HAP-1 (cell line): ENCODE results near the gene MTMR10.

Source experiments
- DNase-seq, 2 experiments: peaks; one replicate each; pipeline ENCODE4 v3.0.0-alpha.2; 2016 to 2020; ENCODE audit warnings: low spot score in 2 of 2
- H3K27me3 ChIP-seq: fragments of 250-450 bp; sonication (Bioruptor Pico); 2 replicates; pipeline ENCODE4 v1.5.1; 2020; ENCODE audit warnings: low read depth, mild to moderate bottlenecking, moderate library complexity
- H3K36me3 ChIP-seq: fragments of 250-450 bp; sonication (Bioruptor Pico); replicated peaks from 2 replicates; pipeline ENCODE4 v1.5.1; 2020; ENCODE audit warnings: mild to moderate bottlenecking
- H3K4me1 ChIP-seq: fragments of 250-450 bp; sonication (Bioruptor Pico); 2 replicates; pipeline ENCODE4 v1.5.1; 2020; ENCODE audit warnings: mild to moderate bottlenecking
- H3K4me3 ChIP-seq: fragments of 250-450 bp; sonication (Bioruptor Pico); 2 replicates; pipeline ENCODE4 v1.5.1; 2020; ENCODE audit warnings: mild to moderate bottlenecking, moderate library complexity
- H3K9me3 ChIP-seq: fragments of 250-450 bp; sonication (Bioruptor Pico); 2 replicates; pipeline ENCODE4 v1.5.1; 2020; ENCODE audit warnings: mild to moderate bottlenecking, moderate library complexity
- in situ Hi-C: fragments of 300-500 bp; cut with MboI; formaldehyde crosslinking; loops from 3 replicates; pipeline ENCODE4 v1.14.3; 2020; ENCODE audit warnings: low sequenced_read_pairs, inconsistent platforms, mixed read lengths

Gene MTMR10

GRCh38 chr15:30991255-30992235, at the start of gene MTMR10:
Gene MTMR10, minus strand, starts transcription at chr15:30991628. Its CDS starts 122 bp downstream, at chr15:30991506.
- DNase-seq, result peak; percentile 56 to 78
- in situ Hi-C loops, result no loop called here

GRCh38 chr15:31040611-31041010, 49.2 kb upstream of the MTMR10 start:
- in situ Hi-C loops, result no loop called here
- H3K27me3 ChIP-seq, result no peaks in the 10 kb centered on the region

More at GRCh38 chr15:30991255-30992235, at the start of gene MTMR10:
- Histone ChIP-seq H3K4me1 (peaks cover 7% of the 10 kb centered on the region), H3K9me3 (no peaks in the 10 kb centered on the region), H3K36me3 (no peaks in the 10 kb centered on the region), H3K27me3 (no peaks in the 10 kb centered on the region), H3K4me3 (peak within 1 kb of the TSS; percentile 88)

DNA sequence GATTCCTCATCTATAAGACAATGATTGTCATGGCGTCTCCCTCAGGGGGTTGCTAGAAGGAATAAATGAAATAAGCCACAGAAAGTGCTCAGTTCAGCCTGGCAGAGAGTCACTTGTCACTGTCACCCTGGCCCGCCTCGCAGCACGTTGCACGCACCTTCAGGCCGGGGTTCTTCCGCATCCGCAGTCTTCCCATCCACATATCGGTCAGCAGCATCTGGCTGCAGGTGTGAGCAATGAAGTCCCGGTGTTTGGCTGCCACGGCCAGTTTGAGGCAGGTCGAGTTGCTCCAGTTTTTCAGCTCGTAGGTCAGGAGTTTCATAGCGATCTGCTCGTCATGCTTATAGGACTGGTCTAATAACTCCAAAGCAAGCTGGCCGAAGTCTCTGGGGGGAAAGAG, 48.5 kb upstream of the MTMR10 start:
- in situ Hi-C loops, result no loop called here
- DNase-seq, result no peak
- H3K9me3 ChIP-seq, result no peaks in the 10 kb centered on the region
- no peaks in the 10 kb centered on the region for H3K4me1 ChIP-seq
- no peaks in the 10 kb centered on the region for H3K36me3 ChIP-seq
- H3K27me3 ChIP-seq, result no peaks in the 10 kb centered on the region
- H3K4me3 ChIP-seq, result no peak overlapping the region

More at GRCh38 chr15:31040611-31041010, 49.2 kb upstream of the MTMR10 start:
- DNase-seq, result no peak
- H3K4me3 ChIP-seq, result no peak overlapping the region
- H3K9me3 ChIP-seq, result no peaks in the 10 kb centered on the region
- no peaks in the 10 kb centered on the region for H3K36me3 ChIP-seq
- H3K4me1 ChIP-seq, result no peaks in the 10 kb centered on the region

- Histone ChIP-seq H3K9me3 (no peaks in the 10 kb centered on the region), H3K27me3 (no peaks in the 10 kb centered on the region), H3K36me3 (no peaks in the 10 kb centered on the region), H3K4me3 (no peak overlapping the region), H3K4me1 (no peaks in the 10 kb centered on the region)
- in situ Hi-C loops, result no loop called here
- no peak for DNase-seq
Measured at GRCh38 chr15:31037731-31038477, 46.5 kb upstream of the MTMR10 start.

DNA sequence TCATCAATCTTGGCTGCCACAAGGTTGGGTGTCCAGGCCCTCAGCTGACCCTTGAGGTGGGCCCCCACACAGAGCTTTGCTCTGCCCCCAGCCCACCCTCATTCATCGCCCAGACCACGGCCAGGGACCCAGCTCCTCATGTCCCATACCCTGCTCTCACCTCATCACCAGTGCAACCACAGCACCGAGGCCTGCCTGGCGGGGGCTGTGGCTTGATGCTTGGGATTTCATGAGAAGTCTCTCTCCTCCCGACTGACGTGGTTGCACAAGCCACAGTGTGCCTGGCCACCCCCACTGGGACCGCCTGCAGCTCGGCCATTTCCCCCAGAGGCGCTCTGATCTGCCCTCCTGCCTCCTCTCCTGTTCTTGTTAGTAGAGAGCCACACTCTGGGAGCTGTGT, 45.4 kb upstream of the MTMR10 start:
- Histone ChIP-seq H3K27me3 (no peaks in the 10 kb centered on the region), H3K9me3 (no peaks in the 10 kb centered on the region), H3K36me3 (no peaks in the 10 kb centered on the region), H3K4me1 (no peaks in the 10 kb centered on the region), H3K4me3 (no peak overlapping the region)
- DNase-seq, result no peak
- in situ Hi-C loops, result no loop called here

DNA sequence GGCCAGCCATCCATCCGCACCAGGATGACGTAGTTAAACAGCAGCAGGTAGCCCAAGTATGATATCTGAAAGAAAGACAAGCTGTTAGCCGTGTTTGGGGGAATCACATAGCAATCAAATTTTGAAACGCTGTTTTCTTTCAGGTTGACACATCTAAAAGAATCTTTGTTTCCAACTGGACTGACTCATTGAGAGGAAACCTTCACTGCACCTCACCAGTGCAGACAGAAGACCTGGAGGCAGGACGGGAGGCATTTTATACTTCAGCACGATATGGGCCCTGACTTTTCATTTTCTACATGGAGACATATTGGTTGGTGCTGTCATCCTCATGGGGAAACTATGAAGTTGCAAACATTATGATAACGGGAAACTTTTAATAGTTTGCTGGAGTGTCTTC, 44.2 kb upstream of the MTMR10 start:
- Histone ChIP-seq H3K4me1 (no peaks in the 10 kb centered on the region), H3K27me3 (no peaks in the 10 kb centered on the region), H3K9me3 (no peaks in the 10 kb centered on the region), H3K36me3 (no peaks in the 10 kb centered on the region), H3K4me3 (no peak overlapping the region)
- in situ Hi-C loops, result no loop called here
- no peak for DNase-seq

GRCh38 chr15:31034152-31034551, 42.7 kb upstream of the MTMR10 start:
- Histone ChIP-seq H3K36me3 (no peaks in the 10 kb centered on the region), H3K4me3 (no peak overlapping the region), H3K4me1 (no peaks in the 10 kb centered on the region), H3K9me3 (no peaks in the 10 kb centered on the region), H3K27me3 (no peaks in the 10 kb centered on the region)
- DNase-seq, result no peak
- in situ Hi-C loops, result no loop called here

DNA sequence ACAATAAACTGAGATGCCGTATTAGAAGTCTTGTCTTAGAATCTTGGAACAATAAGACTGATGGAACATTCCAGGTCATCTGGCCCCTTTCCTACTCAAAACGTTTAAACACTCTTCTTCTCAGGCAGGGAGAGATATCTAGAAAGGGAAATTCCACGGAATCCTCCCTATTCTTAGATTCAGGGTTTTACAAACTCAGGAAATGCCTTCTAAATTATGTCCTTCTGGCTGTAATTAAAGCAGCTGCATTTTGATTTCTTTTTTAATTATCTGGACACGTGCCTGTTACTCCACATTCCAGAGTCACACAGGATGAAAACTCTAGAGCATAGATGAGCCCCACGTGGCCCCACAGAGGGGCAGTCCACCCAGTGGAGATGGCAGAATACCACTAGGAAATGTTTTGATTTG, 41.5 kb upstream of the MTMR10 start:
- in situ Hi-C loops, result no loop called here
- no peak for DNase-seq

DNA sequence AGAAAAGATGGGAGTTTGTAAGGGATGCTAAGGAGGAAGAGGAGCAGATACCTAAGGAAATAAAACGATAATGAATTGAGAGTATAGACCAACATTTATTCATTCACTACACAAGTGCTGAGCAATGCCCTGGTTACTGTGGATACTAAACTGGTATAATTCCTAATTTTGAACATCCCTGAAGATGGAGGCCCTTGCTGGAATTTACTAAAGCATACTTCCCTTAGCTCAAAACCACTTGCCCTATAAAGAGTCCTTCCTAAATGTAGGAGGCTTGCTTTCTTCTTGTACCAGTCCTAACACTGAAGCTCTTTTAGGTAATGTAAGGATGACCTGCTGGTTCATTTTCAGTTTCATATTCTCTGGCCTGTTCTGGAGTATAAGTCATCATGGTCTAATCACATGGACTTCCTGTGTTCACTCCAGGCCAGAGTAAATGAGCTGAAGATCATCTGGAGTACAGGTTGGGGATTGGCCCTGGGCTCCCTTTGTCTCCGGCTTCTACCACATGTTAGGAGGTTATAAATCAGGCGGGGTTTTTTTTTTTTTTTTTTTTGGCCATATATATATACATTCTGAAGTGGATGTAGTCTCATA, 40.1 kb upstream of the MTMR10 start:
- in situ Hi-C loops, result no loop called here
- no peak for DNase-seq
- Histone ChIP-seq H3K36me3 (no peaks in the 10 kb centered on the region), H3K9me3 (no peaks in the 10 kb centered on the region), H3K27me3 (no peaks in the 10 kb centered on the region), H3K4me3 (no peak overlapping the region), H3K4me1 (no peaks in the 10 kb centered on the region)

More for the DNA sequence above, 41.5 kb upstream of the MTMR10 start:
- H3K36me3 ChIP-seq, result no peaks in the 10 kb centered on the region
- H3K9me3 ChIP-seq, result no peaks in the 10 kb centered on the region
- no peak overlapping the region for H3K4me3 ChIP-seq
- H3K4me1 ChIP-seq, result no peaks in the 10 kb centered on the region
- no peaks in the 10 kb centered on the region for H3K27me3 ChIP-seq

- Histone ChIP-seq H3K36me3 (no peaks in the 10 kb centered on the region), H3K27me3 (no peaks in the 10 kb centered on the region), H3K9me3 (no peaks in the 10 kb centered on the region), H3K4me1 (peaks cover 7% of the 10 kb centered on the region), H3K4me3 (no peak overlapping the region)
- in situ Hi-C loops, result no loop called here
- no peak for DNase-seq
Measured at GRCh38 chr15:31027910-31028578, 36.6 kb upstream of the MTMR10 start.

DNA sequence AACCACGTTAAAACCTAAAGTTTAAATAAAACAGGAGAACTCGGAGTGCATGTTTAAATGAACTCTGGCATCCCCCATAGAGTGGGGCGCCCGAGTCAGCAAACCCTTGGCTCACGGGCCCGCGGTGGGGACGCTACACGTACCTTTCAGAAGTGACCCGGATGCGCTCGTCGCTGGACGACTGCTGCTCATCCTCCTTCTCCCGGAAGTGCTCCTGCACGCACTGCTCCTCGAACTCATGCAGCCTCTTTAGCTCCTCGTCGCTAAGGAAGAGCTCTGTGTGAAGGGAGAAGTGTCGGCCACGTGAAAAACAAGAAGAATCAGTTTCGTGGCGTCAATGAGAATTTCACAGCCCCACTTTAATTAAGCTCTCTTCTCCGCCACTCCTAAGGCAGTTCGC, 34.6 kb upstream of the MTMR10 start:
- Histone ChIP-seq H3K36me3 (no peaks in the 10 kb centered on the region), H3K4me1 (peaks cover 7% of the 10 kb centered on the region), H3K4me3 (no peak overlapping the region), H3K9me3 (no peaks in the 10 kb centered on the region), H3K27me3 (no peaks in the 10 kb centered on the region)
- in situ Hi-C loops, result no loop called here
- no peak for DNase-seq

GRCh38 chr15:31024979-31025378, 33.6 kb upstream of the MTMR10 start:
- in situ Hi-C loops, result no loop called here
- Histone ChIP-seq H3K9me3 (no peaks in the 10 kb centered on the region), H3K36me3 (no peaks in the 10 kb centered on the region), H3K4me3 (no peak overlapping the region), H3K27me3 (no peaks in the 10 kb centered on the region), H3K4me1 (peaks cover 7% of the 10 kb centered on the region)
- no peak for DNase-seq

DNA sequence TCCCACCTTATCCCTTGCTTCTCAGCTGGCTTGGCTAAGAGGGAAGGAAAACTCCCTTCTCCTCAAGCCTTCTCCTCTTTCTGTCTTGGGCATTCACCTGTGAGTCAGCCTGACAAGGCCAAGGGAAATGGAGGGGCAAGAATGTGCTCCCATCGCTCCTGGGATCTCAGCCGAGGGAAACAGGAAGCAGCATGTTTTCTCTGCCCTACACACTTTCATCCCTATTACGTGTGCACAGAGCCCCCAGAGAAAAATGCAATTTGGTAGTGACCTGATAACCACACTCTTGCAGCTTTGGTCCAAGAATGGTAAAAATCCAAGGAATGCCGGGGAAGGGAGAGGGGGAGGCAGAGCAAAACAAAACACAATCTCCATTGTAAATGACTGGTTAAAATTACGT, 32.9 kb upstream of the MTMR10 start:
- H3K36me3 ChIP-seq, result no peaks in the 10 kb centered on the region
- no peaks in the 10 kb centered on the region for H3K9me3 ChIP-seq
- peak in 1 of 2 experiments; percentile 14 for DNase-seq
- peaks cover 7% of the 10 kb centered on the region for H3K4me1 ChIP-seq
- in situ Hi-C loops, result no loop called here
- H3K4me3 ChIP-seq, result no peak overlapping the region
- no peaks in the 10 kb centered on the region for H3K27me3 ChIP-seq
